K562 (cell line): Measurements from ENCODE around the gene SPHK1. TPM values are rescaled to one million over a fixed set of nuclear protein-coding genes. Genes with fewer than 3 reads are reported as not detected.
A peak's percentile ranks its signal among the peaks of the same experiment; 100 is the strongest.

Experiments used
- HMGXB4 ChIP-seq: sonication (generic); formaldehyde crosslinking; IDR thresholded peaks from 2 replicates; pipeline ENCODE4 v1.8.1; 2023; ENCODE audit warnings: mild to moderate bottlenecking, missing genetic modification reagents
- MAZ ChIP-seq, 2 experiments: fragments of 450-650 bp in 1 of 2; sonication (generic) in 1 of 2; formaldehyde crosslinking; IDR thresholded peaks in 1 of 2; conservative IDR thresholded peaks in 1 of 2; 2 replicates each; pipeline versions ENCODE4 v1.4.0 to v1.5.0; 2020; ENCODE audit warnings: mild to moderate bottlenecking in 1 of 2, missing genetic modification reagents in 1 of 2
- MYC ChIP-seq, 2 experiments: fragments of 250-450 bp in 1 of 2; sonication (Bioruptor Pico) in 1 of 2; IDR thresholded peaks; 2 replicates each; pipeline versions ENCODE4 v1.5.1 to v1.6.1; 2012 to 2021; ENCODE audit warnings: low read depth in 2 of 2, borderline replicate concordance in 1 of 2, improper control_type of control experiment in 1 of 2, low read length in 1 of 2, mild to moderate bottlenecking in 1 of 2, moderate library complexity in 1 of 2
- NEUROD1 ChIP-seq: fragments of 150-350 bp; IDR thresholded peaks from 2 replicates; pipeline ENCODE4 v1.6.1; 2014; ENCODE audit warnings: borderline replicate concordance, low read length, low read depth; ENCODE audit not compliant: partially characterized antibody
- SAFB2 ChIP-seq: fragments of 200-400 bp; formaldehyde crosslinking; IDR thresholded peaks from 2 replicates; pipeline ENCODE4 v1.6.1; 2018; ENCODE audit warnings: borderline replicate concordance, low read length, low read depth, moderate library complexity; ENCODE audit not compliant: severe bottlenecking
- UBTF ChIP-seq, 2 experiments: IDR thresholded peaks; 2 replicates each; pipeline ENCODE4 v1.6.1; 2012; ENCODE audit warnings: improper control_type of control experiment in 2 of 2, low read depth in 2 of 2, low read length in 2 of 2, borderline replicate concordance in 1 of 2
- XRCC5 ChIP-seq: fragments of 200-400 bp; formaldehyde crosslinking; IDR thresholded peaks from 2 replicates; pipeline ENCODE4 v1.6.1; 2017; ENCODE audit warnings: low read depth, mild to moderate bottlenecking, low read length
- ZFP36 ChIP-seq: fragments of 150-350 bp; IDR thresholded peaks from 2 replicates; pipeline ENCODE4 v1.6.1; 2018; ENCODE audit warnings: low read length, low read depth; ENCODE audit not compliant: partially characterized antibody
- ZNF318 ChIP-seq, 2 experiments: fragments of 450-650 bp; IDR thresholded peaks; 2 replicates each; pipeline ENCODE4 v1.6.1; 2016; ENCODE audit warnings: mild to moderate bottlenecking in 2 of 2, borderline replicate concordance in 1 of 2, low read depth in 1 of 2, moderate library complexity in 1 of 2
- polyA plus RNA-seq, 8 experiments: library from polyadenylated mRNA; depleted of rRNA in 4 of 8; stranded (reverse) in 5 of 8; unstranded in 3 of 8; fragments of >200 nt; fragmentation: Nextera tagmentation in 2 of 8; fragmentation: Illumina TruSeq in 1 of 8; extraction: Ambion mirVana in 2 of 8; extraction: Trizol in 1 of 8; gene quantifications; 2 replicates each; pipeline versions ENCODE4 v1.2.1 to v1.2.3, GENCODE V29; 2011 to 2014; ENCODE audit warnings: inconsistent platforms in 1 of 8, missing spikeins in 1 of 8
- total RNA-seq, 7 experiments: library from RNA; depleted of rRNA in 6 of 7; stranded (reverse); fragments of >200 nt in 6 of 7; fragmentation: Illumina TruSeq in 2 of 7; extraction: Trizol in 2 of 7; gene quantifications; 2 replicates each; pipeline versions ENCODE4 v1.2.1 to v1.2.3, GENCODE V29; 2011 to 2021; ENCODE audit warnings: low replicate concordance in 1 of 7

The SPHK1 gene
- total and polyA plus RNA-seq, 9 of the 15 experiments (the other 6 are each of a cell fraction or from before 2014, with no cell fraction given) = 0.21 to 60.3 (median 14.5) TPM

DNA sequence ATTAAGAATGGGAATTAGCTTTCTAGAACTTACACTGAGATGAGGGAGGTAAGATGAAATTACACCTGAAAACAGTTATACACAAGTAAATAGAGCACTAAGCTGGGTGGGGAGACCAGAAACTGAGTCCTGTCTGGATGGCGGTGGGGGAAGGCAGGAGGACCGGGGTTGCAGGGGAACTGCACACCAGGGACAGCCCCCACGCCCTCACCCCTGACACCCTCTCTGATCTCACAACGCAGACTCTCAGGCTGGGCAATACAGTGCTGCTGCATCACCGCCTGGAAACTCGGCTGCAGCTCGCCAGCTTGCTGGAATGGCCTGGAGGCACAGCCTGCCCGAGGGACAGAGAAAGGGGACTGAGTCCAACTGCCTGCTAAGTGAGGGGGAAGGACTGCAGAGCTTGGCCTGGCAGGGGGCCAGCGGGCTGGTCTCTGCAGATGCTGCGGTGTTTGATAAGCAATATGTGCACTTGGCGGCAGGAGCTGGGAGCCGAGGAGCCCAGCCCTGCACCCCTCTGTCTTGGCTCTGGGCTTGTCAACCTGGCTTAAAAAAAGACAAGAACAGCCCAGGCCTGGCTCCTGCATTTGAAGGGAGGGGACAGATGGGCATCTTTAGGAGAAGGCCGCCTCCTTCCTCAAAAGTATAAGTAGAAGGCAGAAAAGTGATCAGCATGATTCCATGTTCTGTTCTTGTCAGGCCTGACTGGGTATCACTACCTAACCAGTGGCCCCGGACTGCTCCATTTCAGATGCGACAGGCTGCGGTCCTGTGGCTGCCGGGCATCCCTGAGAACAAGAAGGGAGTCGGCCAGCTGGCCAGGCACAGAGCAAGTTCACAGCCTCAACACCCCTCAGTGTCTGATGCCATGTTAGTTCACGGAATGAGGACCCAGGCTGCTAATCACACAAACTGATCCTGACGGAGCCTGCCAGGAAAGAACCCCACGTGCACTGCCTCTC is 30.2 kb downstream of the SPHK1 start (continued):
- TF ChIP-seq MYC (IDR thresholded peaks at IDR 0.05; ENCODE audit: low read depth, low read length) (peak; percentile 46; the same call in 1 of the 2 replicates), MYC (CRISPR knock-in tag; IDR thresholded peaks at IDR 0.05; ENCODE audit: borderline replicate concordance, low read depth) (no peak), ZNF318 (IDR thresholded peaks at IDR 0.05; ENCODE audit: borderline replicate concordance in 1 of 2, low read depth in 1 of 2) (no peak), ZFP36 (no peak), HMGXB4 (CRISPR knock-in tag) (no peak), SAFB2 (no peak), UBTF (IDR thresholded peaks at IDR 0.05; ENCODE audit: borderline replicate concordance in 1 of 2, low read depth in 2 of 2, low read length in 2 of 2) (peak in 1 of 2 experiments; percentile 89; a peak in 2 of 4 replicates), XRCC5 (no peak), MAZ (CRISPR knock-in tag; conservative IDR thresholded peaks at IDR 0.05 in 1 of 2, IDR thresholded peaks at IDR 0.05 in 1 of 2) (peak in 1 of 2 experiments; percentile 29; a peak in 1 of 4 replicates), NEUROD1 (peak; percentile 13)
